ENCODE results near the gene C6orf62.
"Not testable (repeated sequence)": the region's sequence is repeated elsewhere in the genome, so short reads cannot be mapped to it uniquely, and the experiment has no call there.

Gene C6orf62
- 112 to 152 reads per million in 2 donors for total RNA-seq

- DNase-seq, result peak in 4 of 5 experiments; percentile 32 to 76 (median 50)
These were observed at the start of gene C6orf62 for GRCh38 chr6:24719125-24719971. Gene C6orf62 (minus strand): TSS chr6:24719154. CDS start chr6:24718668, 486 bp downstream.

GRCh38 chr6:24768361-24768760 is 49.4 kb upstream of the C6orf62 start:
- DNase-seq, result no peak

- DNase-seq, result peak in 1 of 5 experiments; percentile 53
These were observed 47.9 kb upstream of the C6orf62 start for GRCh38 chr6:24766680-24767462.

GRCh38 chr6:24765968-24766367 is 47.0 kb upstream of the C6orf62 start:
- not testable (repeated sequence) for DNase-seq

- DNase-seq, result not testable (repeated sequence)
These were observed 46.2 kb upstream of the C6orf62 start for GRCh38 chr6:24764833-24765828.

GRCh38 chr6:24763578-24763977 is 44.6 kb upstream of the C6orf62 start:
- DNase-seq, result no peak

- no peak for DNase-seq
These were observed 42.9 kb upstream of the C6orf62 start for GRCh38 chr6:24761851-24762250.

- no peak for DNase-seq
These were observed 42.4 kb upstream of the C6orf62 start for GRCh38 chr6:24761193-24761835.

GRCh38 chr6:24760210-24760609 is 41.3 kb upstream of the C6orf62 start:
- no peak for DNase-seq

GRCh38 chr6:24759718-24760117 is 40.8 kb upstream of the C6orf62 start:
- DNase-seq, result no peak

GRCh38 chr6:24757611-24758010 is 38.7 kb upstream of the C6orf62 start:
- no peak for DNase-seq

- no peak for DNase-seq
These were observed 36.3 kb upstream of the C6orf62 start for GRCh38 chr6:24755279-24755678.

GRCh38 chr6:24754378-24754777 is 35.4 kb upstream of the C6orf62 start:
- DNase-seq, result not testable (repeated sequence)

GRCh38 chr6:24753545-24753944 is 34.6 kb upstream of the C6orf62 start:
- DNase-seq, result no peak

GRCh38 chr6:24752917-24753492 is 34.1 kb upstream of the C6orf62 start:
- no peak for DNase-seq

GRCh38 chr6:24752503-24752902 is 33.5 kb upstream of the C6orf62 start:
- no peak for DNase-seq

- DNase-seq, result not testable (repeated sequence)
These were observed 31.9 kb upstream of the C6orf62 start for GRCh38 chr6:24750878-24751277.

GRCh38 chr6:24749297-24749696 is 30.3 kb upstream of the C6orf62 start:
- DNase-seq, result no peak

GRCh38 chr6:24744911-24745310 is 26.0 kb upstream of the C6orf62 start:
- DNase-seq, result no peak

GRCh38 chr6:24743944-24744335 is 25.0 kb upstream of the C6orf62 start:
- DNase-seq, result no peak

- DNase-seq, result peak in 1 of 5 experiments; percentile 84
These were observed 24.4 kb upstream of the C6orf62 start for GRCh38 chr6:24743265-24743943.

Measured in T-helper 2 cell (primary cell).